ENCODE data around the gene FNDC3B.

Gene FNDC3B

DNA sequence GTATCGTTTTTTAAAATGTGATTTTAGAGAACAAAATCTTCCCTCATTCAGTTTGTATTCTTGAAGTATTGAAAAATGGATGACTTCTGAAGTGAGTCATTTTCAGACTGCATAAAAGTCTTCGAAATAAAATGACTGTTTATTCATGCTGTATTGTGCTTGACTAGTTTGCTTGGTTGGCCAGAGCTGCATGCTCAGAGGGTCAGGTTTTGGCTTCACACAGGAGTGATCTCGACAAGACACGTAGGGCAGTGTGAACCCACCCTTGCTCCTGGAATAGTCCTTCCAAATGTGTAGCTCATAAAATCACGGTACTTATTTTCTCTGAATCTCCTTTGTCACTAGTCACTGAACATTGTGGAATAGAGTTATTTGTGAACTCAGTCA is 73.3 kb downstream of the FNDC3B start:
- no peak for DNase-seq (ENCODE audit: low read depth in 2 of 2)

DNA sequence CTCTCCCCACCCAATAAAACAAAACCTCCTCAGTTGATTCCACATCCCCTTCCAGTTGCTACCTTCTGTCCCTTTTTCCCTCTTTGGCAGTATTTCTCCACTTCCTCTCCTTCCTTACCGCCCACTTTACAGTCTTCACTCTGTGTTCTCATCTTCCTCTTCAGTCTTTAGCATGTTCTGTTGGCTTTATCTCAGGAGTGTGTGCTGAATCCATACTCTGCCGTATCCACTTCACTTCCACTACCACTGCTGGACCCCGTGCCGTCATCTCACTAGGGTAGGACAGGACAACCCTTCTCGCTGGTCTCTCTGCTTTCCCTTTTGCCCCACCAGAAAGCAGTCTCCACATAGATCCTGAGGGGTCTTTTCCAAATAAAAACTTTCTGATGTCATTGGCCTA is 74.3 kb downstream of the FNDC3B start:
- DNase-seq (ENCODE audit: low read depth in 2 of 2), result no peak

DNA sequence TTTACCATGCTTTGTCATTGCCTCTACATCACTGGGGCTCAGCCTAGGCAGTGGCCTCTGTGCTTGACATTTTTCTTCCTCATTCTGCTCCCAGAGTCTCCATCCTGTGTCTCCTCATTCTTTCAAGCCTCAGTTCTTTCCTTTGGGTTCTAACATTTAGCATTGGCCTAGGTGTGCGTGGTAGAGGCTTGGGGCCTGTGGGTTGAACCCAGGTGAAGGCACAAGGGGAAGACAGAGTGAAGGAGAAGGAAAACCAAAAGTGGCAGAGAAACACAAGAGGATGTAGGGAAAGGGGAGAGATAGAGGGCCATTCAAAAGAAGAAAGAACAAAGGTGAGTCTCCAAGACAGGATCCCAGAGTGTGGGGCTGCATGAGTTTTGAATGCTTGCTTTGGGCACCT is 75.7 kb downstream of the FNDC3B start:
- no peak for DNase-seq (ENCODE audit: low read depth in 2 of 2)

DNA sequence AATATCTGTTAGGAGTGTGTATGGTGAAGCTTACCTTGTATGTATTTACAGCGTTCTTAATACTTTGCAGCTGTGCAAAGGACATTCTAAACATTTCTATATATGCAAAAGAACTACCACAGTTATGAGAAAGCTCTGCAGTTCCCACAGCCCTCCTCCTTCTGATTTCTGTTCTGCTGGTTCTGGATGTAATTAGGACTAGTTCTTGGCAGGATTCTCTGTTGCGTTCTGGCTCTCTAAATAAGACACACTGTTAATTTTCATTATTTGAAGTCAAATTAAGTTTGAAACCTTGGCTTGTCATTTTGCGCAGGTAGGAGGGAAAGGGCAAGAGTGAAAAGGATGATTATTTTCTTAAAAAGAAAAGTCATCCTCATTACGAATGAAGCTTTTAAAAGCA is 76.4 kb downstream of the FNDC3B start:
- DNase-seq (ENCODE audit: low read depth in 2 of 2), result no peak

DNA sequence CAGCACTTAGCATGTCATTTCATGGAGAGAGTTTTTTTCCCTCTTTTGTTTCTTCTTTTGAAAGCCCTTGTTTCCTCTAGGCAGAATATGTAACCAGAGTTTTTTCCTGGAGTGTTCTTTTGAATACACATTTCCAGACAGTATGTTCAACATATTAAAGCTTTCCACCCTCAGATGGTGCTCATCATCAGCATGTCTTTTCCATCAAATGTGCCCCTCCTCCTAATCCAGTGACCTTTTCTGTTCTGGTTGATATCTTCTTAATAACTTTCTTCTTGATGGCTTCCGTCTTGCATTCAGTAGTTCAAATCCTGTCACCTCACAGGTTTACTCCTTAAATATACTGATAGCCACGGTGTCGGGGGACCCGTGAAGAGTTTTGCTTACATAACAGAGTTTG is 78.6 kb downstream of the FNDC3B start:
- DNase-seq (ENCODE audit: low read depth in 2 of 2), result no peak

DNA sequence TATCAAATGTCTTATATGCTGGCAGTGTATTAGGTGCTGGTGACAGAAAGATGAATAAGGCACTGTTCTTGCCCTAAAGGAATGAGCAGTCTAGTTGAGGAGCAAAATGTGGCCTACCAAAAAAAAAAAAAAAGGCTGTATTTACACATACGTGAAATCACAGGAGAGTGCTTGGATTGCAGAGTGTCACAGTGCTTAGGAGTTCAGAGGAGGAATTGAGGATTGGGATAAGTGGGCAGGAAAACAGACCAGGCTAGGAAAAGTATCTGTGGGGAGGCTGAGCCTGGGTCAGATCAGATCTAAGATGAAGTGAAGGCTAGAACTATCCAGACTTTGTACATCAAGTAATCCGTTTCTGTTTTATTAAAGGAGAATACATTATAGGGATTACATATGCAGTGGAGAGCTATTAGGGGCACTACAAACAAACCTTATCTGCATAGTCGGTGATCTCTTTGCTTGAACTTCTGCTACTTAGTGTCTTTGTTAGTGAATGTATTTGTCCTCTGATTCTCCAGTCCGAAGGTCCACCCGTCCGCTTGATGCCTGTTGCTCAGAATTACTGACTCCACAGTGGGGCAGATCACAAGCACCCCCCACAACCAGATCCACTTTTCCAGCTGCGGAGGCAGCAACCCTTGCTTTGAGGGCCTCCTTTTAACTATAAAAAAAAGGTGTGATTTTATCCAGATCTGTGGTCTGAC is 80.0 kb downstream of the FNDC3B start:
- DNase-seq (ENCODE audit: low read depth in 2 of 2), result no peak

DNA sequence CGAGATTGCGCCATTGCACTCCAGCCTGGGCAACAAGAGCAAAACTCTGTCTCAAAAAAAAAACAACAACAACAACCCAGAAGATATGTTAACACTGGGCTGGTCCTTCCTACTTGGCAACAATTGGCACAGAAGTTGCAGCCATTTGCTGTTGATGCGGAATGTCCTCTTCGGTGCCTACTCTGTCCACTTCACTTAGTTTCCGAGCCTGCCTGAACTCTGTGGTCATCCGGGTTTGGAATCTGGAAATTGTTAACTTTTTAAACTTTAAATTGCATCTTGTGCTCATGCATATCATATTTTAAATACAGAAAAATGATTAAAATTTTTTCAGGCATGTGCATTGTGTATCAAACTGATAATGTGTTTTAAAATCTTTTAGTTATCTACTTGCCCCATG is 81.5 kb downstream of the FNDC3B start:
- no peak for DNase-seq (ENCODE audit: low read depth in 2 of 2)

DNA sequence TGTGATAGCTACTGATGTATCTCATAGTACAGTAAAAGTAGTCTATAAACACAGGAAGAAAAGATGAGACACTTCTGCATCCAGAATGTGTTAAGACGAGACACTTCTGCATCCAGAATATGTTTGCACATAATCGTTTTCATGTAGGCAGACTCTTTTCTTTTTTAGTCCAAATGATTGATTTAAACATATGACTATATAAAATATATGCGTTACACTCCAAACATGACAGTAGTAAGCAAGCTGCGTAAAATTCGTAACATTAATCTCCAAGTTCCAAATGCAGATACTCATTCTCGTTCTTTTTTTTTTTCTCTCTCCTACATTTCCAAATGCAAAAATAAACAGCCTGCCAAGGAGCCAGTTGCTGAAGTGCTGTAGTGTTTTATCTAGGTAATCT is 82.6 kb downstream of the FNDC3B start:
- DNase-seq (ENCODE audit: low read depth in 2 of 2), result no peak

DNA sequence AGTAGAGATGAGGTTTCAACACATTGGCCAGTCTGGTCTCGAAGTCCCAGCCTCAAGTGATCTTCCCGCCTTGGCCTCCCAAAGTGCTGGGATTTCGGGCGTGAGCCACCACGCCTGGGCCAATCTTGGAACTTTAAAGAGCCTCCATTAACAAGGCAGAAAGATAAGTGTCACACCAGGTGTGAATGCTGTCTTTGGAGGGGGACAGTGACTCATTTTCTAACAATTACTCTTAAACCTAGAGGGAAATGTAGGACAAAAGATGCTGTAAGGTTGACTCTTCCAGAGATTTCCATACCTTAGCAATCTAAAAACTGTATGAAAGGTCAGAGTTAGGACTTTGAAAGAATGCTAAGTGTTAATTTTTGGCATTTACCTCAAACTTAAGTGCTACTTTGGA is 84.9 kb downstream of the FNDC3B start:
- DNase-seq (ENCODE audit: low read depth in 2 of 2), result no peak

DNA sequence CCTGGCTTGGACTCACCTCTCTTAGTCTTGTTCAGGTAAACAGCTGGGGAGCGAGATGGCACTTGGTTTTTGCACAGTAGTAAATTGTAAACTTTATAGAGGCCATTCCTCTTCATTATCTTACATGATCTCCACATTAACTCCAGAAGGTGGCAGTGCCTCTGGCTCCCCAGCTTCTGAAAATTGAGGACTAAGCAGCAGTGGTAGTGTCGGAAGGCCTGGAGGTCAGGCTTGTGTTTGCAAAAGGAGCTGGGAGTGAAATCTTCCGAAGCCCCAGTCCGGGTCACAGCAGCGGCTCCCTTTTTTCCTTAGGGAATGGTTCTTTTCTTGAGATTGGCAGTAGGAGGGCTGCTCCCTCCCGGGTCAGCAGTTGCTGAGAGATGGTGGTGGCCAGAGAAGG is 85.7 kb downstream of the FNDC3B start:
- no peak for DNase-seq (ENCODE audit: low read depth in 2 of 2)

DNA sequence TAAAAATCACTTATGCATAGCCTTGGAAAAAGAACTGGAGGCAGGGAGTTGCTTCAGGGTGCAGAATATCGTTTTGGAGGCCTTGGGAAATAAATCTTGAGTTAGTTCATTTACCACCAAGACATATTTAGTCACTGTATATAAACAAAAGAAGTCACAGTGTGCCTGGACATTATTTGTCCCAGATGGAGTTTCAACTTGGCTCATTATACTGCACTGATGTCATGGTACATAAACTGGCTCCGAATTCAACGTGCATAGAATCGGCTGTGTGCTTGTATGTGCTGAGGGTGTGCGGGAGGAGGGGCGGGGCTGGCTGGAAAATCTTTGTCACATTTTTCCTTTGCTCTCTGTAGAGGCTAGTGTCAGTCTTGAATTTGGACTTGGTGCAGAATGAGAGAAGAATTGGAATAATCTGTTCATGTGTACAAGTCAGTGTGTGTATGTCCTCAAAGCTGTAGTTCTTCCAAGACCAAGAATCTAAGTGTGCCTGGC is 86.6 kb downstream of the FNDC3B start:
- DNase-seq (ENCODE audit: low read depth in 2 of 2), result no peak

DNA sequence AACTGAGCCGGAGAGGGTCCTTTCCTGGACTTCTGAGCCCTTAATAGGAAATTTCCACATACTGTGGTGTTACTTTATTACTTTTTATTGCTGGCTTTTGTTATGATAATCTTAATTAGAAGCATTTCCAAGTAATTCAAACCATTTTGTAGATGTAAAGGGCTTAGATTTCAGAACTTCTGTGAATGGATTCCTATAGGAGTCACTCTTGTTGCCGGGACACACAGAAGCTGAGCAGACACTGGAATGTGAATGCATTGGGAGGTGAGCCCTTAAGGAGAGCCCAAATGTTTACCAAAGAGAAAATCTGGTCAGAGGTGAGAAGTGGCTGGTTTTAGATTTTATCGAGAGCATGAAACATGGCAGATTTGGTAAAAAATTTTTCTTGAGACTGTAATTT is 87.4 kb downstream of the FNDC3B start:
- DNase-seq (ENCODE audit: low read depth in 2 of 2), result no peak

DNA sequence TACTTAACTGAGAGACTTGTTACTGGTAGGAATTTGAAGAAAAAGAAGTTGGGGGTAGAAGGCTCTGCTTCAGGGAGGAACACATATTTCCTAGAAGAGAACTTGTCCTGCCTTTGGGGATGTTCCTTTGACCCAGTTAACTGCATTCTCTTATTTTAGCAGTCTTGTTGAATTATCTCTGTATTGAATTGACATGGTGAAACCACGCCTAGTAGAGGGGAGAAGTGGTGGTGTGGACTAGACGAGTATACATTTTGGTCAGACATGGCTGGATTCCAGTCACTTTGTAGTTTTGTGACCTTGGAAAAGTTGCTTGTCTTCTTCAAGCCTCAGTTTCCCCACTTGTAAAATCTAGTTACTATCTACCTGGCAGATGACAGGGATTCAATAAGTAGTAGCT is 87.8 kb downstream of the FNDC3B start:
- no peak for DNase-seq (ENCODE audit: low read depth in 2 of 2)

DNA sequence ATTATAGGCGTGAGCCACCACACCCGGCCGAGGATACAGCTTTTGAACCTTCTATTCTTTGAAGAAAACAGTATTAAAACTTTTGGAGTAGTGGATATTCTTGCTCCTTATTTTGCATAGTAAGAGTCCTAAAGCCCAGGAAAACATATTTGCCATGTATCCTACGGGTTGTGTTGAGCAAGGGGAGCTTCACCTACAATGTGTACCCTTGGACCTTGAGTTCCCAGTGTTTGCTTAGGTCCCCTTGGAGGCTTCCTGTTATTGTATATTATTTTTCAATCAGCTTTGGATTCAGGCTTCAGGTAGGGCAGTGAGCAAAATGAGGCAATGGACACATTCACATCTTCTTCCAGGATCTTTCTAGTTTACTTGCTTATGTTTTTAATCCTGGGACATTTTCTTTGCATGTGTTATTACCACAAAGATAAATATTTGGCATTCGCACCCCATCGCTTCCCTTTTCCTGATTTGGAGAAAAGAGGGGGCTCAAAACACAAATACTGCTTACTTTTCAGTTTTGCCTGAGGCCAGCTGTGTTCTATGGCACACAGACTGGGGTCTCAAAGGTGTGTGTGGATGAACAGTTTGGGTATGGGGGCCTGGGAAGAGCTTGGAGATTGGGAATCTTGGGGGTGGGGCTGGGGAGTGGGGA is 88.7 kb downstream of the FNDC3B start:
- no peak for DNase-seq (ENCODE audit: low read depth in 2 of 2)

DNA sequence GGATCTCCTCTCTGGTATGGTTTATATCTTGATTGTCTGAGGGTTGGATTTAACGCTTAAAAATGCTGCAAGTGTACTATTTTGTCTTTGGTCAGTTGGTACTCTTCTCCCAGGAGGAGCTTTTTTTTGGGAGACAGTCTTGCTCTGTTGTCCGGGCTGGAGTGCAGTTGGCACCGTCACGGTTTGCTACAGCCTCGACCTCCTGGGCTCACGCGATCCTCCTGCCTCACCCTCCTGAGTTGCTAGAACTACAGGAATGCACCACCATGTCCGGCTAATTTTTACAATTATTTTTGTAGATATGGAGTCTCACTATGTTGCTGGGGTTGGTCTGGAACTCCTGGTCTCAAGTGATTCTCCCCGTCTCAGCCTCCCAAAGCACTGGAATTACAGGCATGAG is 89.5 kb downstream of the FNDC3B start:
- DNase-seq (ENCODE audit: low read depth in 2 of 2), result no peak

DNA sequence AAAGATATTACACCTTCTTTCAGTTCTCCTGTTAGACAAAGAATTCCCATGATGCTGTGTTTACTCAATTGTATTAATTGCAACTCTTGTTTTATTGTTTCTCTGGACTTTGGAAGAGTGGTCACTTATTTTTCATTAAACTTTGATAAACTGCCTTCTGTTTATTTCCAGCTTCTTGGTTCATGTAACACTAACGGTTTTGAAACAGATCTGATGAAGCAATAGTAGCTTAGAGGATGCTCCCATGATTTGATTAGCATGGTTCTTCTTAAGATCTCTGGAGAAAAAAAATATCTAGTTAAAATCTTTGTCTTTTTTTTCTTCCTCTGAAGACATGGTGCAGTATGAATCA is 90.1 kb downstream of the FNDC3B start:
- no peak for DNase-seq (ENCODE audit: low read depth in 2 of 2)

DNA sequence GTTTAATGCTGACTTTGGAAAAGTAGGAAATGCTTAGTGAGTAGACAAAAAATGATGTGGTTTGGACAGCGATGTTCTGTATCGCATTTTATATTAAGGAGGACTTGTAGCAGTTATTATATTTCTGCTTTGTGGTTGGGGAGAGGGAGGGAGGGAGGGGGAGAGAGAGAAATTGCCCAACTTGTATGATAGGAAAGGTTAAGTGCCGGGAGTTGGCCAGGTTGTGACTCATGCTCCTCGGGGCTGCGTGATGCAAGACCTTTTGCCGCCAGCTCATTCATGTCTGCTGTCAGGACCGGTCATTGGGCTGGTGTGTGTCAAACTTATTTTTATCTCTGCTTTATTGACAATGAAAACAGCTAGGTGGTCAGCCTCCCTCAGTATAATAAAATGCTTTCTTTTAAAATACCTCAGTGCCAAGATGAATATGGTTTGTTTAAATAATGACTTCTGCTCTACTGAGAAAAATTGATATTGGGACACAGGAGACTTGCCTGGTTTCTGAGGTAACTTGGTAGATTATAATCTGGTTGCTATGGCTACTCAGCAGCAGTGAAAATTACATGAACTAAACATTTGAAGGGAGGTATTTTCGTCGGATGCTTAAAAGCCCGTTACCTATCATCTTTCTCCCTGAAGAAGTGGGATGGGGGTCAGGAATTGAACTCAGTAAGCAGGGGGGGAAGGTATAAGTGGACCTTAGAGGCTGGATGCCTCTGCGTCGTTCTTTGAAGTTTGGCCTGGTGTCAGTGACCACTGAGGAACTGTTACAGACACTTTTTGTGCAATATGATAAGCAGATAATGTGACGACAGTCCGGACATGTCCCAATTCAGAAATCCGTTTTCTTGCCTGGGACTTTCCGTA is 90.7 kb downstream of the FNDC3B start:
- DNase-seq (ENCODE audit: low read depth in 2 of 2), result peak; percentile 56 to 63

DNA sequence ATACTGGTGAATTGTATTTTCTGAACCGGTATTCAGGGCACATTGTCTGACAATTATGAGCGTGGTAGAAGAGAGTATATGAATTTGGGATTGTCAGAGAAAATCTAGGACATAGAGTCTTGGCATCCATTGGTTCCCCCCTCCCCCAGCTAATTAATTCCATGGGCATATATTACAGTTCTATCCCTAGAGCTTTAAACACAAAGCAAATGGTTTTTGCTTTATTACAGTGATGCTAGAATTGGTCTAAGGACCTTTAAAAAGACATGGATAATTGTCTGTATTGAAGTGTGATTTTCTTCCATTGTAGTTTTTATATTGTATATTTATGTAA is 91.3 kb downstream of the FNDC3B start:
- DNase-seq (ENCODE audit: low read depth in 2 of 2), result no peak

DNA sequence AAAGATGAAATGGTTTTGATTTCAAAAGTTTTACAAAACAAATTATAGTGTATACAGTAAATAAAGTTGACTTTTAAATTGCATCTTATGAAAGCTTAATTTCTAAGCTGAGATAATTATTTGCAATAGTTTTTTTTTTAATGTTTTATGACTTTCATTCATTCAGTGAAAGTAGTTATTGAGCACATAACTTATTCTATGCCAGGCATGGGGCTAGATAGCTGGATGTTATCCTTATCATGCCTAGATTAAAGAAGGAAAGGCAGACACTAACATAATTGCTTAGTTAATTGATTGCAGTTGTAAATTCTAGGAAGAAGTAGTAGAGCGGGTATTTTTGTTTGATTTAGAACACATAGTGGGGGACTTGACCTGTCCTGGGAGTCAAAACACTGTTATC is 92.4 kb downstream of the FNDC3B start:
- DNase-seq (ENCODE audit: low read depth in 2 of 2), result no peak

DNA sequence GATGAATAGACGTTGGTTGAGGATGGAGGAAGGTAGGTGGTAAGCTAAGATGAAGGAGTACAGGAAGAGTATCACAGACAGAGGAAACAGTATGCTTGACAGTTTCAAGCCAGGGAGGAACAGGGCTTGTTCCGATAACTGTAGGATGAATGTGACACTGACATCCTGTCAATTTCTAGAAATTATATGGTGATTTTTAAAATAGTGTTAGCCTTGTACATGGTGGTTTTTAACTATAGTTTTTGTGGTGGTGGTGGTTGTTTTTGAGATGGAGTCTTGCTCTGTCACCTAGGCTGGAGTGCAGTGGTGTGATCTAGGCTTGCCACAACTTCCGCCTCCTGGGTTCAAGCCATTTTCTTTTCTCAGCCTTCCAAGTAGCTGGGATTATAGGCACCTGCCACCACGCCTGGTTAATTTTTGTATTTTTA is 92.8 kb downstream of the FNDC3B start:
- no peak for DNase-seq (ENCODE audit: low read depth in 2 of 2)

DNA sequence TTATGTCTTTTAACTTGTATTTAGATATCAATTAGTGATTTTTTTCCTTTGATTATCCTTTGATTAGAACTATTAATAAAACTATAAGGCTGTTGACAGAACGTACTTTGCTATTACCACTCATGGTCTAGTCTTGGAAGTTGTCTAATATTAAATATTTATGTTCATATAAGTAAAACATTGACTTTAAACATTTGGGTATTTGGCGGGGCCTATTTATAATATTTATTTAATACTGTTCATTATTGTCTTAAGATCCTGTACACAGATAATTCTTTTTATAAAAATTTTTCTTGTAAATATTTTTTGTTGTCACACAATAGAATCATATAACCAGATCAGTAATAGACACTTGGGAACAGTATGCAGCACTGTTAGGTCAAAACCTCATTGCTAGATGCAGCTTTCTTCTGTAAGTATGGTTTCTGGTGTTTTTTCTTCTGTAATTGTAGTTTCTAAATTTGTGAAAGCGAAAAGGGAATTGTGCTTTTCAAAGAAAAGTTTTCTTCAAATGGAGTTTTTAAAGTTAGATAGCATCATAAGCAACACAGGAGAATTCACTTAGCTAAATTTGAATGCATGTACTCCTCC is 93.4 kb downstream of the FNDC3B start:
- no peak for DNase-seq (ENCODE audit: low read depth in 2 of 2)

DNA sequence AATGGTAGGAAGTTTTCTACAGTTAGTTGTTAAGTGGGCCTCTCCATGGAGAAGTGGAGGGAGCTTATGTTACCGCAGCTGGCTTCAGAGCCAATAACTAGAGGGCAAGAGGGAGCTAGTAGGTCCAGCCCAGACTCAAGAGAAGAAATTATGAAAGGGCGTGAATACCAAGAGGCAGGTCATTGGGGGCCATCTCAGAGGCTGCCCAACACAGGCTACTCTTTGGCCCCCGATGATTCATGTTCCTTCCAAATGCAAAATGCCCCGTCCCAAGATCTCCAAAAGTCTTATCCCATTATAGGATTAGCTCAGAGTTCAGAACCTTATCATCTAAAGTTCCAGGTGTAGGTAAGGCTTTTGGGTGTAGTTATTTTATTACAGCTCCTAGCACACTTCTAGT is 94.5 kb downstream of the FNDC3B start:
- no peak for DNase-seq (ENCODE audit: low read depth in 2 of 2)

DNA sequence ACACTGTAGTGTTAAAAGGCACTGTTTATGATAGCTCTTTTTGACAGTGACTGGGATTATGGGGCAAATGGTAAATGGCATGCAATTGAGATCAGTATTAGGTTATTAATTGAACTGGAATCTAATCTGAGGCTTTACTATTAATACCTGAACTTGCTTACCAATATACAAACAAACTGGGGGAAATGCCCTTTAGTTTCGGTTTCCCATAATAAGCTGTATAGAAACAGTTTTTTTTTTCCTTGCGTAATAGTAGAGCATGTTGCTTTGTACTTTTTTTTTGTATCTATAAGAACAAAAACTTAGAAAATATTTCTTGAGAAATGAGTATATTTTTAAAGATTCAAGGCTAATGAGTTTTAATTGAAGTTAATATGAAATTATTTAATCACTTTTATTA is 95.0 kb downstream of the FNDC3B start:
- no peak for DNase-seq (ENCODE audit: low read depth in 2 of 2)
